Left renal cortex interstitium (tissue), 4 donors: Measurements from ENCODE around the gene OGFOD2. TPM values are rescaled to one million over a fixed set of nuclear protein-coding genes. Genes with fewer than 3 reads are reported as not detected.
A peak's percentile ranks its signal among the peaks of the same experiment; 100 is the strongest.
"Not testable (repeated sequence)": the region's sequence is repeated elsewhere in the genome, so short reads cannot be mapped to it uniquely, and the experiment has no call there.

Experiments
- DNase-seq, 4 donors: peaks; one replicate each; pipeline ENCODE4 v3.0.0-alpha.2; 2013; ENCODE audit warnings: low read depth in 4 of 4, low spot score in 2 of 4, missing footprints in 1 of 4
- polyA plus RNA-seq, 4 donors: library from polyadenylated mRNA; unstranded; fragments of 120-200 nt; gene quantifications; one replicate each; pipeline ENCODE4 v1.2.1, GENCODE V29; 2013; ENCODE audit not compliant: insufficient read length in 4 of 4

Gene OGFOD2
- polyA plus RNA-seq, result 10 to 100 TPM; 12.9 to 22.5 (median 18.4) TPM

GRCh38 chr12:122974892-122975789, at the start of gene OGFOD2:
TSS of gene OGFOD2 (plus strand) at chr12:122975244. CDS start at chr12:122975252, 8 bp downstream.
- DNase-seq, result peak in 3 of 4 donors; percentile 77 to 86 (median 79)

DNA sequence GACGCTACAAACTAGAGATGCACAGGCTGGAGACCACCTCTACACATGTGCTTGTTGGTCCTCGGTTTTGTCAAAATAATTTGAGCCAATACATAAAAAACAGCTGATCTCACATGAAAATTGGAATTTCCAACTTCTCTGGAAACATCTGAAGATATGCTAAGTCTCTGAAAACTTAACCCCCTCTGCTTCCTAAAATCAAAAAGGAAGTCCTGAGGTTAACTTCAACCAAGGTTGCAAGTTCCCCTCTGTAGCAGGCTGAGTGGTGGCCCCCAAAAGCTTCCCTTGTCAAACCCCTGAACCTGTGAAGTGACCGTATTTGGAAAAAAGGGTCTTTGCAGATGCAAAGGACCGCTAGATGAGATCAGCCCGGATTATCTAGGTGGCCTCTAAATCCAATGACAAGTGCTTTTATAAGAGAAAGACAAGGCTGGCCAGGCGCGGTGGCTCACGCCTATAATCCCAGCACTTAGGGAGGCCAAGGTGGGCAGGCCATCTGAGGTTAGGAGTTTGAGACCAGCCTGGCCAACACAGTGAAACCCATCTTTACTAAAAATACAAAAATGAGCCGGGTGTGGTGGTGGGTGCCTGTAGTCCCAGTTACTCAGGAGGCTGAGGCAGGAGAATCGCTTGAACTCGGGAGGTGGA, 47.2 kb upstream of the OGFOD2 start:
- no peak for DNase-seq

- DNase-seq, result no peak
Measured at GRCh38 chr12:122928404-122929147, 46.5 kb upstream of the OGFOD2 start.

DNA sequence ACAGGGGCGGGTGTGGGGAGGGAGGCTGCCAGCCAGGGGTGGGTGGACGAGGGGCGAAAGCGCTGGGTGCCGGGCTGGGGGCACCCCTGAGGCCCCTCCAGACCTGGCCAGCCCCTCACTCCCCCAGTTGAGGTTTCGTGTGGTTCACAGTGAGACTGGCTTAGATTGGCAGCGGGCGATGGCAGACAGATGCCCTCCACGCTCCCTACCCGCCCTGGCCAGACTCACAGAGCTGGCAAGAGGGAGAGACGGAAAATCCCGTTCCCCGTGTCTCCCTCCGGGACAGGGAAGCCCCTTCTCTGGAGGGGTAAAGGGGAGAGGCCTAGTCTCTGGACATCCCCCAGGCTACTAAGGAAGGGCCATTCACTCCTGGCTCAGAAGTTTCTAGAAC, 45.9 kb upstream of the OGFOD2 start:
- DNase-seq, result no peak

DNA sequence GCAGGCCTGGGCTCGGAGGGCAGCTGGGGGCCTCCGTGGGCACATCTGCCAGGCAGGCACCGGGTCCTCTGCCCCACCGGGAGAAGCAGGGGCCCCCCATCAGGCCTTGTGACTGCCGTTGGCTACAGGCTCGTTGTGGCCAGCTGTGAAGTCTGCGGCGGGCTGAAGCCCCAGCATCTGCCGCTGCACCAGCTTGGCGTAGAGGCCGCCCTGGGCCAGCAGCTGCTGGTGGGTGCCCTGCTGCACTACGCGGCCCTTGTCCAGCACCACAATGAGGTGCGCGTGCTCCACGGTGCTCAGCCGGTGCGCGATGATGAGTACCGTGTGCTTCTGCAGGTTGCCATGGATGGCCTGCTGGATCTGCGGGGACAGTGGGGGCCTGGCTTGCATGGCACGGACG, 45.2 kb upstream of the OGFOD2 start:
- no peak for DNase-seq

- DNase-seq, result no peak
Measured at GRCh38 chr12:122932207-122932606, 42.8 kb upstream of the OGFOD2 start.

DNA sequence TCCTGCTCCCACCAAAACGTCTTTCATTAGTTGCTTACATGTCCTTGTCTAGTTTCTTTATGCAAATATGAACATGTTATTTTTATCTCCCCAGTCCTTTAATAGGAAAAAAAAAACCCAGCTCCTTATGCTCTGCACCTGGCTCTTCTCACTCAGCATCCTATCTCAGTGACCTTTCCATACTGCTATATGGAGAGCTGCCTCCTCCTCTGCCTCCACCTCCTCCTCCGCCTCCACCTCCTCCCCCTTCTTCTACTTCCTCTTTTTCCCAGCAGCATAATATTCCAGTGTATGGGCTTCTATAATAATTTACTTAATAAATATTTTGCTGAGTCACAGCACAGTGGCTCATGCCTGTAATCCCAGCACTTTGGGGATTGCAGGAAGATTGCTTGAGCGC, 40.3 kb upstream of the OGFOD2 start:
- no peak for DNase-seq

DNA sequence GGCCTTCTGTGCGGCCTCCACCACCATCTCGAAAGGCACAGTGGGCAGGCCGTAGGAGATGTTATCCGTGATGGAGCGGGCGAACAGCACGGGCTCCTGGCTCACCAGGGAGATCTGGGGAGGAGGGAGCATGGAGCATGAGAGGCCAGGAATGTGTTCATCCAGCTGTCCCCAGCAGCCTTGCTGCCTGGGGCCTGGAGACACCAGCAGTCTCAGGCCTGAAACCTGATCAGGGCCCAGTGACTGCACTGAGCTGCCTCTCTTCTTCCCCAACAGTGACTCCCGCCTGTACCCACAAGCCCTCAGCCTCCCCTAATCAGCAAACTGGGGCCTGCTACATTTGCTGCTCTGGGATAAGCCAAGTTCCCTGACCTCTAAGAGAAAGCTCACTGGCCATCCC, 39.7 kb upstream of the OGFOD2 start:
- DNase-seq, result no peak

DNA sequence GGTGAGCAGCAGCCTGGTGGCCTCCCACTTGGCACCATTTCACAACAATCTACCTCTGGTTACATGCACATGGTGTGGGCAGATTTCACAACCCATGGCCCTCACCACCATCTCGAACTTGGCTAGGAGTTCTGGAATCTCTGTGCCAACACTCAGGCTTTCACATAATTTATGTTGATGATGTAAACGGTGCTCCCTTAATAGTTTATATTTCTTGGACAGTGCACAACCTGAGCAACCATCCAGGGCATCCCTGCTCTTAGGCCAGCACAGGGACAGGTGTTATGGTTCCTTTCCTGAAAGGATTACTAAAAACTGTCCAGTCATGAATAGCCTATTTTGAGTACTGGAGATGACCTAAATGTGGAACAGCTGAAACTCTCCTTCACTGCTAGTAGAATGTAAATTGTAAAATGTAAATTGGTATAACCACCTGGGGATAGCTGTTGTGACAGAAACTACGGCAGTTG, 37.4 kb upstream of the OGFOD2 start:
- no peak for DNase-seq

DNA sequence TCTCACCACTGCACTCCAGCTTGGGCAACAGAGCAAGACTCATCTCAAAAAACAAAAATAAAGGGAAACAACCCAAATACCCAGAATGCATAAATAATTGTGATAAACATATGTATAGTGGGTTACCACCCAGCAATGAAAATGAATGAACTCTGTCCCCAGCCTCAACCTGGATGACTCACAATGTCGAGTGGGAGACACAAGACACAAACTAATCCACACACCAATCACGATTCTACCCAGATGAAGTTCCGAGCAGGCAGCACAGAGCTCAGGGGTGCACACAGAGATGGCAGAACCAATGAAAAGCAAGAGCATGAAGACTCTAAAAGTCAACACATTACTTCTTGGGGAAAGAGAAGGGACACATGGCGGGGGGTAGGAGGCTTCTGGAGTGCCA, 35.9 kb upstream of the OGFOD2 start:
- DNase-seq, result no peak

- not testable (repeated sequence) for DNase-seq
Measured at GRCh38 chr12:122941351-122941750, 33.7 kb upstream of the OGFOD2 start.

DNA sequence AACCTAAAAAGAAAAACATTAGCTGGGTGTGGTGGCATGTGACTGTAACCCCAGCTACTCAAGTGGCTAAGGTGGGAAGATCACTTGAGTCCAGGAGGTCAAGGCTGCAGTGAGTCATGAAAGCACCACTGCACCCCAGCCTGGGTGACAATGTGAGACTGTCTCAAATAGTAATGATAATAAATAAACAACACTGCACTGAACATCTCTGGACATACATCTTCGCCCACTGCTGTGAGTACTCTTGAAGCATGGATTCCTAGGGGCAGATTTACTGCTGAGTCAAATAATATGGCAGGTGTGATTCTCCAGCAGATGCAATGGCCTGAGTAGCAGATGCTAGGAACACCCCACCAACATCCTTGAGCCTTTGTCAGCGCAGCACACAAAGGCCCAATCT, 32.4 kb upstream of the OGFOD2 start:
- no peak for DNase-seq

- no peak for DNase-seq
Measured at GRCh38 chr12:122943196-122943595, 31.8 kb upstream of the OGFOD2 start.

GRCh38 chr12:122944605-122945592, 30.1 kb upstream of the OGFOD2 start:
- no peak for DNase-seq

- DNase-seq, result no peak
Measured at GRCh38 chr12:122946690-122947341, 28.2 kb upstream of the OGFOD2 start.

DNA sequence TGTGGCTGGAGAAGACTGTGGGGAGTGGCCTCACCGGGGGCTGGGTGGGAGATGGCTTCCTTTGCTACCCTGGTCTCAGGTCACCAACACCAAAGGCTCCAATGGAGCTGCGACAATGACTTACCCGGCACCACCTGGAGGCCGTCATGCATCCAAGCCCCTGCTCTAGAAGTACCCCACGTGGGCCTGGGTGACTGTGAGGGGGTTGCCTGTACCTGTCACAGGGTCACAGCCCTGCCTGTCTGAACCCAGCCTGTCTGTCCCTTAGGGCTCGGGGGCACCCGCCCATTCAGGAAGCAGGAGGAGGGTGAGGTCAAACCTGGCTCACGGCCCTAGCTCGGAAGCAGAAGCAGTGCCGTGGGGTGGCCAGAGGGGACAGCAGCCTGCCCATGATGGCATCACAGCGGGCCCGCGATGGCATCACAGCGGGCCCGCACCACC, 27.7 kb upstream of the OGFOD2 start:
- DNase-seq, result no peak

- DNase-seq, result no peak
Measured at GRCh38 chr12:122948605-122949004, 26.4 kb upstream of the OGFOD2 start.

DNA sequence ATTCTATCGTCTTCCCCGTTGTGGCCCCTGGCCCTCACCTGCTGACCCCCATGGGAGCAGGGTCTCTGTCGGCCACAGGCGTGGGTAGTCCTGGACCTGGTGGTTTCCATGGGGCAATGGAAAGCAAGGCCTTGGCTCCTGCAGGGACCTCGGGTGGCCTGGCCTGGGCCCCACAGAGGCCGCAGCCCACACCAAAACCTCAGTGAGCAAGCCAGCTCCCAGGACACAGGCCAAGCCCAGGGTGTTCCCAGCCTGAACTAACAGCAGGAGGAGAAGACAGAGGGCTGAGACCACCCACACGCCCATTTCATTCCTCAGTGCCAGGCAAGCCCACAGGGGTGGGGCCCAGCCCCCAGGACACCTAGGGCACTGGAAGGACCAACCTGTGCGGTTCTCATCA, 25.6 kb upstream of the OGFOD2 start:
- no peak for DNase-seq
